Activated T-helper 1 cell treated with anti-CD3 and anti-CD28 coated beads, Interleukin-2, amount 50 U/mL, for 16 hours (primary cell): ENCODE results near the gene TRIP11.

Experiments
- DNase-seq, 2 donors: peaks; one replicate each; pipeline ENCODE4 v3.0.0-alpha.2; 2020; ENCODE audit warnings: low read depth in 1 of 2, low spot score in 1 of 2

TRIP11 gene

GRCh38 chr14:91925001-91925726 is 114.7 kb downstream of the TRIP11 start:
- no peak for DNase-seq

DNA sequence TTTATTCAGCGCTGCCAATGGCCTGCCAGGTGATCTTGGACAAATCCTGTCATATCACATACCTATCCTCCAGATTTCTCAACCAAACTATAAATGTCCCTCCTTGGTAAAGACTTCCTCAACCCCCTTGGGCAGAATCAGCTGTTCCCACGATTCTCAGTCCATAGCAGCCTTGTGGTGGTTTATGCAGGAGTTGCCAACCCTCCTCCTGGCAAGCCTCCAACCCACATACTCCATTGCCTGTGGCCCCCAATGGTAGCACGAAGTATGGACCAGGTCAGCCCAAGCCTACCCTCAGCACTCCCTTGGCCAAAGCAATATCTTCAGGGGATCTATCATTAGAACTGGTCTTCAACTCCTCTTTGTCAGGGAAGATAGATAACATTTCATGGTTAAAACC is 119.3 kb downstream of the TRIP11 start:
- no peak for DNase-seq

GRCh38 chr14:91919814-91920213 is 120.0 kb downstream of the TRIP11 start:
- no peak for DNase-seq

DNA sequence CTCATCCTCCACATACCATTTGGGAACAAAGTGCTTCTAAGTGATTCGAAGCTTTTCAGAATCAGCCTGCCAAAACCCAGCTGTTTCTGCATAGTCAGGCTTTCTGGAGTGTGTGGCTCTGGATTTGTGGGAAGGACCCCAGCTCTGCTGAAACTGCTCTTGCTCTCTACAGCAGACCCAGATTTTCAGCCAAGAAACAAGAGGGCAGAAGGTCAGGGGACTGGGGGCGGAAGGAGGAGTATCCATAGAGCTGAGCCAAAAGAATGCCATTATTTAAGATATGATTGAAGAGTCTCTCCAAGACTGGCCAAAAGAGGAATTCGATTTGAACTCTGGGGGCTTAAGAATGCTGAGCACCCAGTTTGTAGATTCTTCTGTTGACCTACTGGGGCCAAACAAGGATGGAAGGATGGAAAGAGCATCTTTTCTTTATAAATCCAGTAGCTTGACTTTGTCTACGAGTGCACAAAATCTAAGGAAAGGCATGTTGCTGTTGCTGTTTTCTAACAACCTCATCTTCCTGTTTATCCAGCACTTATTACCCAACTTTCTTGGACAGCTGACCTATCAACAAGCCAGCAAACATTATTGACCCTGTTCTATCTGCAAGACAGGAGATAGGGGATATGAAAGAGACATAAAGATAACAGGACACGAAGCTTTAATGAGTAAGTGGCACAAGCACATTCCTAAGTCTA is 121.5 kb downstream of the TRIP11 start:
- no peak for DNase-seq
